HEK293T (cell line): ENCODE measurements around the gene MAP7.

Source experiments
- ELF4 ChIP-seq: fragments of 450-650 bp; IDR thresholded peaks from 2 replicates; pipeline ENCODE4 v1.6.1; 2017; ENCODE audit warnings: antibody characterized with exemption
- FOXA1 ChIP-seq: fragments of 450-650 bp; IDR thresholded peaks from 2 replicates; pipeline ENCODE4 v1.6.1; 2016; ENCODE audit warnings: mild to moderate bottlenecking
- FOXM1 ChIP-seq: fragments of 450-650 bp; IDR thresholded peaks from 2 replicates; pipeline ENCODE4 v1.6.1; 2017; ENCODE audit warnings: mild to moderate bottlenecking, borderline replicate concordance
- L3MBTL2 ChIP-seq: fragments of 450-650 bp; conservative IDR thresholded peaks from 2 replicates; pipeline ENCODE4 v1.6.1; 2016; ENCODE audit warnings: mild to moderate bottlenecking
- NFRKB ChIP-seq: fragments of 450-650 bp; IDR thresholded peaks from 2 replicates; pipeline ENCODE4 v1.6.1; 2016; ENCODE audit warnings: mild to moderate bottlenecking, moderate library complexity
- SP1 ChIP-seq: fragments of 450-650 bp; IDR thresholded peaks from 2 replicates; pipeline ENCODE4 v1.6.1; 2017
- SUZ12 ChIP-seq: fragments of 450-650 bp; IDR thresholded peaks from 2 replicates; pipeline ENCODE4 v1.6.1; 2016; ENCODE audit warnings: mild to moderate bottlenecking
- TF ChIP-seq, protein P1 (sequence below): fragments of 450-650 bp; IDR thresholded peaks from 2 replicates; pipeline ENCODE4 v1.6.1; 2016

DNA sequence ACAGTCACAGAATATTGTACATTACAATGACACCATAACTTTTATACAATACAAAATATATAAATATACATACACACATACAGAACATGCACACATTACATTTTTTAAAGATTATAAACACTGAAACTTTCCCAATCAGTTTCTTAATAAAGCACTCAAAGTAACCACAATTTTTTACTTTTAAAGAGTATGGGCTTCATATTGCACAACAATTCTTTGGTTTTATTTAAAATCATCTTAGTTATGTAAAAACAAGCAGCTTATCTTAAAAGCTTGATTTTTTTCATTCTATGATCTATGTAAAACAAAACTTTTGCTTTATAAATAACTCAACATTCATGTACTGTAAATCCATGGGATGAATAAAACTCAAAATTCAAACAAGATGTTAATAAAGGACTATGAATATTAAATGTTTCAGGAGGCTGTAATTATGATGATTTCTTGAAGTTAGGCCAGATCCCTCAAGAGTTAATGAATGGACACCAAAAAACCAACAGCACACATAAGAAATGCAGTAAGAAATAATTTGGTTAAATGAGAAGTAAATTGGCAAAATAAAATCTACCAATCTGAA lies 167.5 kb downstream of the MAP7 start:
- TF ChIP-seq, protein P1, sequence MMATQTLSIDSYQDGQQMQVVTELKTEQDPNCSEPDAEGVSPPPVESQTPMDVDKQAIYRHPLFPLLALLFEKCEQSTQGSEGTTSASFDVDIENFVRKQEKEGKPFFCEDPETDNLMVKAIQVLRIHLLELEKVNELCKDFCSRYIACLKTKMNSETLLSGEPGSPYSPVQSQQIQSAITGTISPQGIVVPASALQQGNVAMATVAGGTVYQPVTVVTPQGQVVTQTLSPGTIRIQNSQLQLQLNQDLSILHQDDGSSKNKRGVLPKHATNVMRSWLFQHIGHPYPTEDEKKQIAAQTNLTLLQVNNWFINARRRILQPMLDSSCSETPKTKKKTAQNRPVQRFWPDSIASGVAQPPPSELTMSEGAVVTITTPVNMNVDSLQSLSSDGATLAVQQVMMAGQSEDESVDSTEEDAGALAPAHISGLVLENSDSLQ, result no peak
- TF ChIP-seq SUZ12 (no peak), ELF4 (no peak), SP1 (no peak), FOXM1 (no peak), NFRKB (no peak), L3MBTL2 (no peak), FOXA1 (no peak)
